Nephron progenitor cell (in vitro differentiated cells): Measurements from ENCODE around the gene APBB2.

Experiments
- DNase-seq: peaks from one replicate; pipeline ENCODE4 v3.0.0; 2021
- H3K27ac Mint-ChIP-seq: 2 replicates; pipeline ENCODE4 v1.8.0; 2021; ENCODE audit warnings: mild to moderate bottlenecking, moderate library complexity, mixed read lengths
- H3K27me3 Mint-ChIP-seq: 2 replicates; pipeline ENCODE4 v1.8.0; 2021; ENCODE audit warnings: mild to moderate bottlenecking, low read depth, mixed read lengths; ENCODE audit not compliant: poor library complexity
- H3K36me3 Mint-ChIP-seq: 2 replicates; pipeline ENCODE4 v1.8.0; 2021; ENCODE audit warnings: low read depth, mixed read lengths
- H3K4me1 Mint-ChIP-seq: 2 replicates; pipeline ENCODE4 v1.8.0; 2021; ENCODE audit warnings: mixed read lengths
- H3K4me3 Mint-ChIP-seq: 2 replicates; pipeline ENCODE4 v1.8.0; 2021; ENCODE audit warnings: mild to moderate bottlenecking, moderate library complexity, mixed read lengths
- H3K9me3 Mint-ChIP-seq: 2 replicates; pipeline ENCODE4 v1.8.0; 2021; ENCODE audit warnings: mild to moderate bottlenecking, moderate library complexity, mixed read lengths
- CTCF ChIP-seq: fragments of 200-600 bp; sonication (generic); IDR thresholded peaks from 2 replicates; pipeline ENCODE4 v1.5.0; 2021; ENCODE audit warnings: antibody characterized with exemption

Gene APBB2

DNA sequence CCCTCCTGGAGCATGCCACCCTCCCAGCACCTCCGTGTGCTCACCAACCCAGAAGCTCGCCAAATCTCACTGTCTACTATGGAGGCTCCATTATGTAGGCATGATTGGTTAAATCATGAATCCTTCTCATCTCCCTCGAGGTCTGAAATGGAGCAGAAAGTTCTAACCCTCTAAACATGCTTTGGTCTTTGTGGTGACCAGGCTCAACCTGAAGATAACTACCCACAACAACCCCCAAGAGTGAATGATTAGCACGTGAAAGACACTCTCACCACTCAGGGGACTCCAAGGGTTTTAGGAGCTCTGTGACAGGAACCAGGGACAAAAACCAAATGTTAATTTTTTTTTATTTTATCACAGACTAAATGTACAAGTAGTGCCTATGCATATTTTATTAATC, 47.2 kb downstream of the APBB2 start:
- TF ChIP-seq CTCF: no peak
- Mint-ChIP-seq H3K4me1 (no peaks in the 10 kb centered on the region), H3K4me3 (no peak overlapping the region), H3K27ac (no peak overlapping the region), H3K36me3 (peaks cover 15% of the 10 kb centered on the region), H3K27me3 (no peaks in the 10 kb centered on the region), H3K9me3 (peaks cover 5% of the 10 kb centered on the region)
- DNase-seq: no peak

GRCh38 chr4:41164405-41164804, 49.9 kb downstream of the APBB2 start:
- Mint-ChIP-seq H3K27me3 (no peaks in the 10 kb centered on the region), H3K9me3 (peaks cover 5% of the 10 kb centered on the region), H3K36me3 (peaks cover 15% of the 10 kb centered on the region), H3K4me3 (no peak overlapping the region), H3K4me1 (no peaks in the 10 kb centered on the region), H3K27ac (no peak overlapping the region)
- DNase-seq: no peak
- TF ChIP-seq CTCF: no peak

DNA sequence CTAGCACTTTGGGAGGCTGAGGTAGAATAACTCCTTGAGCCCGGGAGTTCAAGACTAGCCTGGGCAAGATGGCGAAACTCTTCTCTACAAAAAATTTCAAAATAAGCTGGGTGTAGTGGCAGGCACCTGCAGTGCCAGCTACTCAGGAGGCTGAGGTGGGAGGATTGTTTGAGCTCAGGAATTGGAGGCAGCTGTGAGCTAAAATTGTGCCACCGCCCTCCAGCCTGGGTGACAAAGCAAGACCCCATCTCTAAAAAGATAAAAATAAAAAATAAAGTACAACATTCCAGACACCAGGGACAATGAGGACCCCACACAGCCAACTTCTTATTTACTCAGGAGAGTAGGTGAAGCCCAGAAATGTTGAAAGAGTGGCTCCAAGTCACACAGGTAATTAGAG, 53.0 kb downstream of the APBB2 start:
- no peak for DNase-seq
- TF ChIP-seq CTCF: no peak
- Mint-ChIP-seq H3K27me3 (peaks cover 3% of the 10 kb centered on the region), H3K27ac (no peak overlapping the region), H3K4me1 (no peaks in the 10 kb centered on the region), H3K36me3 (peaks cover 5% of the 10 kb centered on the region), H3K4me3 (no peak overlapping the region), H3K9me3 (peaks cover 5% of the 10 kb centered on the region)

- TF ChIP-seq CTCF: no peak
- Mint-ChIP-seq H3K4me3 (no peak overlapping the region), H3K36me3 (peaks cover 5% of the 10 kb centered on the region), H3K27ac (no peak overlapping the region), H3K27me3 (peaks cover 3% of the 10 kb centered on the region), H3K9me3 (peaks cover 5% of the 10 kb centered on the region), H3K4me1 (no peaks in the 10 kb centered on the region)
- no peak for DNase-seq
Observed at GRCh38 chr4:41160856-41161255, 53.5 kb downstream of the APBB2 start.

- peaks cover 3% of the 10 kb centered on the region for H3K27me3 Mint-ChIP-seq
- TF ChIP-seq CTCF: no peak
- no peak for DNase-seq
- peaks cover under 1% of the 10 kb centered on the region for H3K9me3 Mint-ChIP-seq
- H3K4me1 Mint-ChIP-seq: peaks cover 4% of the 10 kb centered on the region
- H3K36me3 Mint-ChIP-seq: peaks cover under 1% of the 10 kb centered on the region
- H3K27ac Mint-ChIP-seq: no peak overlapping the region
- H3K4me3 Mint-ChIP-seq: no peak overlapping the region
Observed at GRCh38 chr4:41160012-41160789, 54.1 kb downstream of the APBB2 start.

DNA sequence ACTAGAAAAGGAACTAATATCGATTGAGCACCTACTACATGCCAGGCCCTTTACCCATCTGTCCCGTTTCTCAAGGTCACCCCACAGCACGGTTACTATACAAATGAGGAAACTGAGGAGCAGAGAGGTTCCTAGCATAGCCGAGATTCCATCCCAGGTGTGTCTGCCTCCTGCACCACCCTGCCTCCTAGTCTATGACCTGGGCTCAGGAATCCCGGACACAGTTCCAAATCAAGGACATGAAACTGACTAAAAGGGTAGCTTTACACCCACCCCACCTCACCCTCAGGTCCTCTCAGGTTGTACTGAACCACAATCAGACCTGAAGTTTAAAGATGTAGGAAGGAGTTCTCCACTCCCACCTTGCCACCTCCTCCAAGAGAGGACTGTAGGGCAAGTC, 55.6 kb downstream of the APBB2 start:
- no peak overlapping the region for H3K27ac Mint-ChIP-seq
- H3K36me3 Mint-ChIP-seq: no peaks in the 10 kb centered on the region
- no peak for TF ChIP-seq CTCF
- H3K27me3 Mint-ChIP-seq: peaks cover 3% of the 10 kb centered on the region
- H3K4me1 Mint-ChIP-seq: peaks cover 5% of the 10 kb centered on the region
- no peak overlapping the region for H3K4me3 Mint-ChIP-seq
- DNase-seq: no peak
- no peaks in the 10 kb centered on the region for H3K9me3 Mint-ChIP-seq
